Posterior cingulate gyrus (tissue), 11 donors: ENCODE results near the gene ENPP7.

Experiments
- DNase-seq, 10 donors: peaks; one replicate each; pipeline versions ENCODE4 v3.0.0 to v3.0.0-alpha.2; 2020 to 2021; ENCODE audit warnings: mixed read lengths in 3 of 10
- intact Hi-C: fragments of 100-400 bp; cut with DNase I; formaldehyde crosslinking; loops from one replicate; pipeline ENCODE4 v1.15.1; 2023

Gene ENPP7

GRCh38 chr17:79729761-79730160 is 982 bp upstream of the ENPP7 start:
- intact Hi-C loops: no loop called here
- DNase-seq: no peak

- intact Hi-C loops: no loop called here
- peak in 1 of 10 donors; percentile 85 for DNase-seq
These were observed 340 bp upstream of the ENPP7 start for GRCh38 chr17:79730437-79730768.

GRCh38 chr17:79732254-79732653 is 1.5 kb downstream of the ENPP7 start:
- intact Hi-C loops: no loop called here
- DNase-seq: no peak

DNA sequence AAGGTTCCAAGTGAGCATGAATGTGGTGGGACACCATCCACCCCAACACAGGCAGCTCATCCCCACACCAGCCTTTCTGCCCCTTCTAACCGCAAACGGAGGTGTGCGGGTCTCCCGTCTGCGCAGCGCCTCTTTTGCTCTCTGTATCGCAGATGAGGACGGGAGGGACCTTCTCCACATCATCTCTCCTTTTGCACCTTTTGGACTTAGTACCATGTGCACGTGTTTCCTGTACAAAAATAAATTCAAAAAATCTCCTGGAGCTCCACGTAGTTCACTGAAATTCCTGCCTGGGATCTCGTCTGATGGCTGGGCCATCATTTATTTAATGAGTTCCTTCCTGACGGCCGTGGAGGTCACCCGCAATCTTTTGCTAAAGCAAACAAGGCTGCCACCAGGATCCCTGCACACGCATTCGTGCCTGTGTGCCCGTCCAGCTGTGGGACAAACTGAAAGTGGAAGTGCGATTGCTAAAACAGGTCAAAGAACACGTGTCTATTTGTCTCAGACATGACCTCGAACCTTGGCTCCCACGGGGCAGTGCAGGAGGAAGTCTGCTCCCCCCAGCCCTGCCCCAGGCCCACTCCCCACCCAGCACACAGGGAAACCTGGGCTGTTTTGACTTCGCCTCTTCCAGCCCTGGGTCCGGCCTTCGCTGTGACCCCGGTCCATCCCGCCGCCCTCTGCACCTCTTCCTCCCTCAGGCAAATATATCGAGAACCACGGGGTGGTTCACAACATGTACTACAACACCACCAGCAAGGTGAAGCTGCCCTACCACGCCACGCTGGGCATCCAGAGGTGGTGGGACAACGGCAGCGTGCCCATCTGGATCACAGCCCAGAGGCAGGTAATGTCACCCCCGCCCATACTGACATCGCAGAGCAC is 2.3 kb downstream of the ENPP7 start:
- intact Hi-C loops: no loop called here
- no peak for DNase-seq

DNA sequence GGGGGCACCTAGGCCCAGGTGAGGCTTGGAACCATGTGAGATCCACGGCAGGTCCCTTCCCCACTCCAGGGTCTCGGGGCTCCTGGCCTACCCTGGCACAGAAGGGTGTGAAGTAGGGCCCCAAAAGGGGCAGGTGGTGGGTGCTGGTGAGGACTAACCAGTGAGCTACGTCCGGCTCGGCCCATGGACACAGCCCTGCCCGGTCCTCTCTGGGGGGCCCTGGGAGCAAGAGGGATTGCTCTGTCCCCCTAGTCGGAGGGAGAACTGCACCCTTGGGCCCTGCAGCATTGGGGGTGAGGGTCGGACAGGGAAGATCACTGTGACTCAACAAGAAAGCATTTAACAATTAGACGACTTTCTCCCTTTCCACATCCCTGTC is 2.9 kb downstream of the ENPP7 start:
- intact Hi-C loops: no loop called here
- no peak for DNase-seq

GRCh38 chr17:79735096-79735495 is 4.4 kb downstream of the ENPP7 start:
- no peak for DNase-seq
- intact Hi-C loops: no loop called here

GRCh38 chr17:79737046-79737921 is 6.5 kb downstream of the ENPP7 start:
- intact Hi-C loops: no loop called here
- no peak for DNase-seq

GRCh38 chr17:79737922-79738578 is 7.3 kb downstream of the ENPP7 start:
- DNase-seq: no peak
- intact Hi-C loops: no loop called here

DNA sequence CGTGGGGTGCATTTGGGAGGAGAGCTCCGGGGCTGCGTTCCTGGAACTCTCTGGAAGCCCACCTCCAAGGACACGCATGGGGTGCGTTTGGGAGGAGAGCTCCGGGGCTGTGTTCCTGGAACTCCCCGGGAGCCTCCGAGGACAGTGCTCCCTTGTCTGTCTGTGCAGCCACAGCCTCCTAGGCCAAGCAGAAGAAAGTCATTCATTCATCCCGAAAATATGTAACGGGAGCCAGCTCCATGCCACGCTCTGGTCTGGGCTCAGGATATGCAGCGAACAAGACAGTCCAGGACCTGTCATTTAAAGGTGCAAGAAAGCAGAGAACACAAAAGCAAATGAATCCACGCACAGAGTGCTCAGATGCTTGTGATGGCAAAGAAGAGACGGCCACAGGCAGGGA is 7.9 kb downstream of the ENPP7 start:
- DNase-seq: no peak
- intact Hi-C loops: no loop called here

GRCh38 chr17:79739148-79740062 is 8.7 kb downstream of the ENPP7 start:
- DNase-seq: no peak
- intact Hi-C loops: loop anchor here (5.0 kb wide), 1 partner anchor 248 kb away; no protein-coding TSS in a partner anchor

DNA sequence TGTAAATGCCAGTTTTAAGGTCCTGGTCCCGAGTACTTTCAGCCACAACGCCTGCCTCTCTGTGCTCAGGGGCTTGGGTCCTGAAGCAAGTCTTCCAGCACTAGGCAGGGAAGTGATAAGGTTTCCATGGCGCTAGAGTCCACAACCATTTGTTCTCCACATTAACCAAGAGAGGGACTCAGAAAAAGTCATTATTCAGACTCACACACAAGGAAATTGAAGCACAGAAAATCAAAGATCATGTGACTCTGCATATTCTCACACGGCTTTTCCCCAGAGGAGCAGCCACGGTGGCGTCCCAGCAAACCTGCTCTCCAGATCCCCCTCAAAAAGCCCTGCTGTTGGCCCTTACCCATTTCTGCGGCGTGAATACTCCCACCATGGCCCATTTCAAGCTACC is 9.7 kb downstream of the ENPP7 start:
- intact Hi-C loops: loop anchor here (5.0 kb wide), 1 partner anchor 247 kb away; no protein-coding TSS in a partner anchor
- no peak for DNase-seq

DNA sequence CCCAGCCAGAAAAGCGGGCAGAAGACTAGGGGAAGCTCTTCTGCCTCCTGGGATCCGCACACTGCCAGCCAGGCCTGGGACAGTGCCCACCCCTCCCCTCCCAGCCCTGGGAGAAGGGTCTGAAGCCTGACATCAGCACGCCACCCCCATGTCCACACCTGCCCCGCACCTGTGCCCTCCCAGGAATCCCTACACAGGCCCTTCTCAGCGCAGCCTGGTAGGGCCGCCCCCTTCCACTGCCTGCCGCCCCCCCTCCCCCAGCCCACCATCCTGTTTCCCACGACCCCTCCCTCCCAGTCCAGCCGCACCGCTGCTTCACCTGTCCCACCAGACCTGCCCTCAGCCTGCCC is 10.6 kb downstream of the ENPP7 start:
- intact Hi-C loops: loop anchor here (5.0 kb wide), 1 partner anchor 246 kb away; no protein-coding TSS in a partner anchor
- DNase-seq: no peak

DNA sequence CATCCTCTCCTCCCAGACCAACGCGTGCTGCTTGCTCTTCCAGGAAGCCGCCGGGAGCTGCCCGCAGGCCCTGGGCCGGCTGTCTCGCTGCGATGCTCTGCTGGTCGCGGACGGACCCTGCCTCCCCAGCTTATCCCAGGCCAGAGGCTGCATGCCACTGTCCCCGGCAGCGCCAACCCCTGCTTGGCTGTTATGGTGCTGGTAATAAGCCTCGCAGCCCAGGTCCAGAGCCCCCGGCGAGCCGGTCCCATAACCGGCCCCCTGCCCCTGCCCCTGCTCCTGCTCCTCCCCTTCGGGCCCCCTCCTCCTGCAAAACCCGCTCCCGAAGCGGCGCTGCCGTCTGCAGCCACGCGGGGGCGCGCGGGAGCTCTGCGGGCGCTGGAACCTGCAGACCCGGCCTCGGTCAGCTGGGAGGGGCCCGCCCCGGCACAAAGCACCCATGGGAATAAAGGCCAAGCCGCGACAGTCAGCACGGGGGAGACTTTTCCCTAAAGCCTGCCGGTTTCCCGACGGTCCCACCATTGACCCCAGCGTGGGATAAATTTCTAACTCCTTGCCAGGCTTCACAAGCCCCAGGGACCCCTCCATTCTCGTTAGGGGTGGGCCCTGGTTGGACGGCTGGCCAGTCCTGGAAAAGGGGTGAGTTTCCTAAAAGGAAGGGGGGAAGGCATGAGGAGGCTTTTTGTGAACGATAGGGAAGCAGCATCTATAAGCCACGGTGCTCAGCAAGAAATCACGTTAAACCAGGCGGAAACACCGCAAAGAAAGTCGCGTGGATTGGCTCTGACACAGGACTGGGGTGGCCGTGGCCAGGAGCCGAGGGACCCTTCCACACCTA is 11.2 kb downstream of the ENPP7 start:
- intact Hi-C loops: loop anchor here (5.0 kb wide), 1 partner anchor 245 kb away; no protein-coding TSS in a partner anchor
- peak; percentile 35 to 97 (median 82) for DNase-seq

DNA sequence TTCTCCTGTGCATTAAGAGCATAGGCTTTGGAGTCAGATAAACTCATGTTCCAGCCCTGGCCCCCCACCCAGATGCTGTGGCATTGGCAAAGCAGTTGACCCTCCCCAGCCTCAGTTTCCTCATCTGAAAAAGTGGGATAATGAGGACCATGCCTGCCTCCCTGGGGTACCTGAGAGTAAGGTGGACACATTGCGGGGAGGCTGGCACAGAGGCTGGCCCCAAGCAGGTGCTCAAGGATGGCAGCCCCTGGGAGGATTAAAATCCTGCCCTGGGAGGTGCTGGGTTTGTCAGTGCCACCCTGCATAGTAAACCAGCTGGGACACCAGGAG is 11.8 kb downstream of the ENPP7 start:
- intact Hi-C loops: loop anchor here (5.0 kb wide), 1 partner anchor 245 kb away; no protein-coding TSS in a partner anchor
- peak in 1 of 10 donors; percentile 59 for DNase-seq

DNA sequence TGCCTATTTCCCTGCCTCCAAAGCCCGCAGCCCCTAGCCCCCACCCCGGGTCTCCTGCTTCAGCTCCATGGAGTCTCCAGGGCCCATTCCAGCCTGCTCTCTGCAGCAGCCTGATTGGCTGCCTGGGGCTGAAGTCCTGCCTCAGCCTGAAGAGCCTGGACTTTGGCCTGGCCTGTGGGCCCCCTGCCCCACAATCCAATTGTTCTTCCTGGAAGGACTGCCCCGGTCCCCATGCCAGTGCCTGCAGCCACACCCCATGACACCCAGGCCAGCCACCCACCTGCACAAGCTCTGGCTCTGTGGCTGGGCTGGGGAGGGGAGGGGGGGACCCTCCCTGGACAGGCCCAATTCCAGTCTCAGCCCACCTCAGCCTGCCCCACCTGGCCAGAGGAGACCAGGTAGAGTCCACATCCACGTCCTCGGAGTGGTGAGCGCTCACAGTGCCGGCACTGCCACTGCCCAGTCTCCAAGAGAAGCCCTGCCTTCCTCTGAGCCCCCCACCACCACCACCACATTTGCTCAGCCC is 12.3 kb downstream of the ENPP7 start:
- peak in 1 of 10 donors; percentile 68 for DNase-seq
- intact Hi-C loops: loop anchor here (5.0 kb wide), 1 partner anchor 244 kb away; no protein-coding TSS in a partner anchor

DNA sequence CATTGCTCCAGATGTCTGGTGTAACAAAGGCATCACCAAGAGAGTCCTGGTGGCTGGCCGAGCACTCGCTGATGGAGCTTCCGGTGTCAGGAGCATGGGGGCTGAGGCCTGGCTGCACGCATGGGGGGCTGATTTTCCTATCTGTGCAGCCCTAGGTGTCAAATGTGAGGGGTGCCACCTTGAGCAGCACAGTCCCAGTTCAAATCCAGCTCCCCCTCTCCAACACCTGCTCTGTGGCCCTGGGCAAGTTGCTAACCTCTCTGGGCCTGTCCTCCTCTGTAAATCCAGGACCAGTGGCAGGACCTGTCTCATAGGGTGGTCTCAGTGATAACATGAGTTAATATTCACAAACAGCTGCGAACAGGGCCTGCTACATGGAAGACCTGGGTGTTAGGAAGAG is 12.9 kb downstream of the ENPP7 start:
- intact Hi-C loops: loop anchor here (5.0 kb wide), 1 partner anchor 244 kb away; no protein-coding TSS in a partner anchor
- peak in 1 of 10 donors; percentile 46 for DNase-seq

- DNase-seq: no peak
- intact Hi-C loops: no loop called here
These were observed 14.9 kb downstream of the ENPP7 start for GRCh38 chr17:79745641-79746105.

GRCh38 chr17:79746889-79747507 is 16.3 kb downstream of the ENPP7 start:
- DNase-seq: peak in 1 of 10 donors; percentile 77
- intact Hi-C loops: no loop called here
